CD8-positive, alpha-beta memory T cell (primary cell): ENCODE data around the gene DDX43. TPM values are rescaled to one million over a fixed set of nuclear protein-coding genes. Genes with fewer than 3 reads are reported as not detected.
"Not testable (repeated sequence)": the region's sequence is repeated elsewhere in the genome, so short reads cannot be mapped to it uniquely, and the experiment has no call there.

Source experiments
- CTCF ChIA-PET: fragments of 350-600 bp; sonication (Branson Sonifier 250); formaldehyde crosslinking; loops from one replicate; lab custom pipeline; 2021; ENCODE audit warnings: antibody characterized with exemption; lab: Charles Lee
- POLR2A ChIA-PET: fragments of 350-600 bp; sonication (Branson Sonifier 250); formaldehyde crosslinking; loops from one replicate; lab custom pipeline; 2021; ENCODE audit warnings: antibody characterized with exemption; lab: Charles Lee
- DNase-seq, 5 donors: peaks; one replicate each; pipeline versions ENCODE4 v3.0.0 to v3.0.0-alpha.2; 2020 to 2022; ENCODE audit warnings: mixed read lengths in 1 of 5
- H3K27ac ChIP-seq: one replicate; pipeline ENCODE4 v1.7.0; 2013; ENCODE audit warnings: low read depth, mild to moderate bottlenecking, low read length, moderate library complexity
- H3K27me3 ChIP-seq: 2 replicates; pipeline ENCODE4 v1.7.0; 2013; ENCODE audit warnings: low read length, mild to moderate bottlenecking; ENCODE audit not compliant: insufficient read depth, poor library complexity, severe bottlenecking
- H3K36me3 ChIP-seq: 2 replicates; pipeline ENCODE4 v1.7.0; 2013; ENCODE audit warnings: mild to moderate bottlenecking, low read length, moderate library complexity; ENCODE audit not compliant: insufficient read depth
- H3K4me1 ChIP-seq: 2 replicates; pipeline ENCODE4 v1.7.0; 2013; ENCODE audit warnings: mild to moderate bottlenecking, low read length, moderate library complexity; ENCODE audit not compliant: insufficient read depth
- H3K4me3 ChIP-seq: 2 replicates; pipeline ENCODE4 v1.7.0; 2013; ENCODE audit warnings: mild to moderate bottlenecking, low read length
- H3K9me3 ChIP-seq: 2 replicates; pipeline ENCODE4 v1.7.0; 2013; ENCODE audit warnings: mild to moderate bottlenecking, low read length
- H3K27ac Mint-ChIP-seq, 8 donors: one replicate each; pipeline ENCODE4 v1.8.0; 2020 to 2021; ENCODE audit warnings: mixed read lengths in 8 of 8, mild to moderate bottlenecking in 6 of 8, inconsistent platforms in 3 of 8, moderate library complexity in 3 of 8
- H3K27me3 Mint-ChIP-seq, 2 donors: one replicate each; pipeline ENCODE4 v1.8.0; 2020 to 2021; ENCODE audit warnings: mixed read lengths in 2 of 2, mild to moderate bottlenecking in 1 of 2, moderate library complexity in 1 of 2
- H3K36me3 Mint-ChIP-seq, 3 donors: one replicate each; pipeline ENCODE4 v1.8.0; 2020 to 2021; ENCODE audit warnings: mixed read lengths in 3 of 3, inconsistent platforms in 1 of 3, mild to moderate bottlenecking in 1 of 3
- H3K4me1 Mint-ChIP-seq, 3 donors: one replicate each; pipeline ENCODE4 v1.8.0; 2020 to 2021; ENCODE audit warnings: mixed read lengths in 3 of 3, inconsistent platforms in 1 of 3, mild to moderate bottlenecking in 1 of 3
- H3K4me3 Mint-ChIP-seq, 7 donors: one replicate each; pipeline ENCODE4 v1.8.0; 2020 to 2021; ENCODE audit warnings: mixed read lengths in 7 of 7, mild to moderate bottlenecking in 6 of 7, moderate library complexity in 4 of 7, inconsistent platforms in 2 of 7
- H3K9me3 Mint-ChIP-seq, 5 donors: one replicate each; pipeline ENCODE4 v1.8.0; 2020 to 2022; ENCODE audit warnings: mixed read lengths in 5 of 5, mild to moderate bottlenecking in 3 of 5, moderate library complexity in 2 of 5, inconsistent platforms in 1 of 5
- polyA plus RNA-seq: library from polyadenylated mRNA; unstranded; fragments of 300-500 nt; fragmentation: Illumina TruSeq; gene quantifications from one replicate; pipeline ENCODE4 v1.2.3, GENCODE V29; 2021
- total RNA-seq, 2 experiments: library from RNA; stranded (reverse); gene quantifications; one replicate each; pipeline ENCODE4 v1.2.3, GENCODE V29; 2021

Gene DDX43
- total and polyA plus RNA-seq, 3 experiments from 2014 or later: 0.71 to 1.6 (median 0.98) TPM

- Mint-ChIP-seq H3K9me3 (no peaks in the 10 kb centered on the region), H3K36me3 (no peaks in the 10 kb centered on the region), H3K27me3 (no peaks in the 10 kb centered on the region), H3K4me3 (peak overlapping the region in 2 of 7 donors; percentile 35 to 67), H3K27ac (peak overlapping the region in 7 of 8 donors; percentile 40 to 82 (median 68)), H3K4me1 (peaks cover 27 to 50% (median 36%) of the 10 kb centered on the region in 3 donors)
- H3K27ac ChIP-seq: no peak overlapping the region
- POLR2A ChIA-PET: no interaction called here
- H3K27me3 ChIP-seq: no peaks in the 10 kb centered on the region
- DNase-seq: no peak
- CTCF ChIA-PET: no interaction called here
- no peaks in the 10 kb centered on the region for H3K36me3 ChIP-seq
- H3K9me3 ChIP-seq: no peaks in the 10 kb centered on the region
- peaks cover 8% of the 10 kb centered on the region for H3K4me1 ChIP-seq
- H3K4me3 ChIP-seq: no peak overlapping the region
Observed at GRCh38 chr6:73391675-73392074, 3.0 kb upstream of the DDX43 start.

DNA sequence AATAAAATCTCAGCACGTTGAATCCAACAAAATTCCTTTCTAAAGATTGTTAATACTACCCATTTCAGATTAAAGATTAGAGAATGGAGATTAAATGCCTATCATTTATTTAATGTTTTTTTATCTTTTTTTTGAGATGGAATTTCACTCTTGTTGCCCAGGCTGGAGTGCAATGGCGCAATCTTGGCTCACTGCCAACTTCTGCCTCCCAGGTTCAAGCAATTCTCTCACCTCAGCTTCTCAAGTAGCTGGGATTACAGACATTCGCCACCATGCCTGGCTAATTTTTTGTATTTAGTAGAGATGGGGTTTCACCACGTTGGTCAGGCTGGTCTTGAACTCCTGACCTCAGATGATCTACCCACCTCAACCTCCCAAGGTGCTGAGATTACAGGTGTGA is 2.4 kb upstream of the DDX43 start:
- H3K36me3 Mint-ChIP-seq, POLR2A ChIA-PET, CTCF ChIA-PET, H3K36me3 ChIP-seq, H3K4me3 ChIP-seq, H3K27me3 ChIP-seq, H3K27me3 Mint-ChIP-seq, H3K9me3 ChIP-seq, H3K27ac ChIP-seq, H3K4me1 ChIP-seq, H3K9me3 Mint-ChIP-seq, DNase-seq: not testable (repeated sequence)
- H3K4me1 Mint-ChIP-seq: peaks cover 27 to 51% (median 36%) of the 10 kb centered on the region in 3 donors
- H3K4me3 Mint-ChIP-seq: peak overlapping the region in 1 of 7 donors; percentile 67
- peak overlapping the region in 1 of 8 donors; percentile 57 for H3K27ac Mint-ChIP-seq

- H3K4me1 Mint-ChIP-seq: peaks cover 27 to 50% (median 31%) of the 10 kb centered on the region in 3 donors
- CTCF ChIA-PET: no interaction called here
- peak overlapping the region in 3 of 8 donors; percentile 10 to 52 (median 19) for H3K27ac Mint-ChIP-seq
- H3K4me1 ChIP-seq: peaks cover 8% of the 10 kb centered on the region
- H3K36me3 Mint-ChIP-seq: no peaks in the 10 kb centered on the region
- H3K36me3 ChIP-seq: no peaks in the 10 kb centered on the region
- DNase-seq: no peak
- H3K4me3 ChIP-seq: no peak overlapping the region
- no peak overlapping the region for H3K27ac ChIP-seq
- H3K27me3 Mint-ChIP-seq: no peaks in the 10 kb centered on the region
- no peaks in the 10 kb centered on the region for H3K27me3 ChIP-seq
- H3K9me3 ChIP-seq: no peaks in the 10 kb centered on the region
- H3K9me3 Mint-ChIP-seq: no peaks in the 10 kb centered on the region
- peak overlapping the region in 1 of 7 donors; percentile 23 for H3K4me3 Mint-ChIP-seq
- POLR2A ChIA-PET: interaction anchor here (3.0 kb wide), 1 partner anchor 68 kb away, joined by 10 read pairs; the partner anchor contains the start of gene MTO1
Observed at GRCh38 chr6:73393278-73393677, 1.4 kb upstream of the DDX43 start.

- no peak overlapping the region for H3K27ac ChIP-seq
- no peak for DNase-seq
- no peaks in the 10 kb centered on the region for H3K9me3 Mint-ChIP-seq
- H3K4me1 Mint-ChIP-seq: peaks cover 12 to 31% (median 13%) of the 10 kb centered on the region in 3 donors
- POLR2A ChIA-PET: interaction anchor here (3.0 kb wide), 1 partner anchor 66 kb away, joined by 10 read pairs; the partner anchor contains the start of gene MTO1
- CTCF ChIA-PET: interaction anchor here (0.6 to 1.5 kb wide), 3 partner anchors 8 to 65 kb away, joined by 3 to 5 read pairs (median 4); partner anchors contain the start of gene MTO1
- no peaks in the 10 kb centered on the region for H3K4me1 ChIP-seq
- no peak overlapping the region for H3K4me3 ChIP-seq
- no peaks in the 10 kb centered on the region for H3K9me3 ChIP-seq
- H3K4me3 Mint-ChIP-seq: peak overlapping the region in 1 of 7 donors; percentile 44
- H3K27me3 Mint-ChIP-seq: no peaks in the 10 kb centered on the region
- H3K36me3 ChIP-seq: no peaks in the 10 kb centered on the region
- no peaks in the 10 kb centered on the region for H3K27me3 ChIP-seq
- H3K36me3 Mint-ChIP-seq: peaks cover 0 to 2% (median 0%) of the 10 kb centered on the region in 3 donors
- H3K27ac Mint-ChIP-seq: peak overlapping the region in 1 of 8 donors; percentile 28
Observed at GRCh38 chr6:73395875-73396274, 1.2 kb downstream of the DDX43 start.

DNA sequence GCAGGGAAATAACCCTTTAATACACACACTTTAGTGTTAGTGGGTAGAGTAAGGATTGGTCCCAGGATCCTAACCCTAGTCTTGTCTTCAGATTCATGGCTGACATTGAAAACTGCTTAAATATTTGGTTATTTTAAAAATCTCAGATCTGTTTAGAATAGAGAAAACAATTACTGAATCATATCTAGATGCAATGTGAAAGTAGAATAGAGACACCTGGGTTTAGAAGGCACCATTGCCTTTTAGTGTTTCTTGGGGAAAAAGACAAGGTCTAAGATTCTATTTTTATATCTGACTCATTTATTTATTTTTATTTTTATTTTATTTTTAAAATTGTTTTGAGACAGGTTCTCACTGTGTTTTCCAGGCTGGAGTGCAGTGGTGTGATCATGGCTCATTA is 6.0 kb downstream of the DDX43 start:
- Mint-ChIP-seq H3K9me3 (no peaks in the 10 kb centered on the region), H3K27ac (no peak overlapping the region), H3K27me3 (no peaks in the 10 kb centered on the region), H3K36me3 (peaks cover 0 to 6% (median 2%) of the 10 kb centered on the region in 3 donors), H3K4me3 (no peak overlapping the region), H3K4me1 (peaks cover 0 to 7% (median 0%) of the 10 kb centered on the region in 3 donors)
- no peak for DNase-seq
- ChIA-PET POLR2A (no interaction called here), CTCF (interaction anchor here (1.3 kb wide), 1 partner anchor 12 kb away, joined by 3 read pairs; no protein-coding TSS in a partner anchor)
- no peaks in the 10 kb centered on the region for H3K4me1 ChIP-seq
- H3K27me3 ChIP-seq: no peaks in the 10 kb centered on the region
- no peaks in the 10 kb centered on the region for H3K9me3 ChIP-seq
- no peaks in the 10 kb centered on the region for H3K36me3 ChIP-seq
- H3K4me3 ChIP-seq: no peak overlapping the region
- H3K27ac ChIP-seq: no peak overlapping the region

DNA sequence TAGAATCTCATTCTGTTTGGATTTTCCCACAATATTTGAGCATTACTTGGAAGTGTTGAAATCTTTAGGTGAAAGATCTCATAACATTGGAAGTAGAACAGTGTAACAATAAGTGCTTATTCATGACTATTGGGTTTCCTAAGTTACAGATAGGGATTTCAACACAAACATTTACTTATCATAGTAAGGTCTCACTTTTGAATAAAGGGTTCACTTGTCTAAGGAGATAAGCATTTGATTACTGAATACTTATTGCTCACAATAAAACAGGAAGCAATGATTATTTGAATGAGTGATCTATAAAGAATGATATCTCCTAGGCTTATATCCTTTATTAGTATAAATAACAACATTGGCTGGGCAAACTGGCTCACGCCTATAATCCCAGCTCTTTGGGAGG is 14.8 kb downstream of the DDX43 start:
- H3K4me1 Mint-ChIP-seq: no peaks in the 10 kb centered on the region

GRCh38 chr6:73413102-73413501 is 18.5 kb downstream of the DDX43 start:
- no peak overlapping the region for H3K4me3 ChIP-seq
- H3K9me3 ChIP-seq: no peaks in the 10 kb centered on the region
- H3K27ac Mint-ChIP-seq: no peak overlapping the region
- H3K4me1 ChIP-seq: no peaks in the 10 kb centered on the region
- CTCF ChIA-PET: no interaction called here
- H3K4me1 Mint-ChIP-seq: peaks cover under 1 to 11% (median 4%) of the 10 kb centered on the region in 3 donors
- no peak overlapping the region for H3K27ac ChIP-seq
- no peaks in the 10 kb centered on the region for H3K9me3 Mint-ChIP-seq
- no peaks in the 10 kb centered on the region for H3K27me3 ChIP-seq
- no peak overlapping the region for H3K4me3 Mint-ChIP-seq
- no peak for DNase-seq
- POLR2A ChIA-PET: no interaction called here
- H3K36me3 Mint-ChIP-seq: peaks cover 0 to 29% (median 12%) of the 10 kb centered on the region in 3 donors
- no peaks in the 10 kb centered on the region for H3K36me3 ChIP-seq
- H3K27me3 Mint-ChIP-seq: no peaks in the 10 kb centered on the region

More for the DNA sequence above, 14.8 kb downstream of the DDX43 start:
- Mint-ChIP-seq H3K36me3 (peaks cover 0 to 13% (median 6%) of the 10 kb centered on the region in 3 donors), H3K27me3 (no peaks in the 10 kb centered on the region), H3K4me3 (no peak overlapping the region), H3K27ac (no peak overlapping the region), H3K9me3 (no peaks in the 10 kb centered on the region)
- POLR2A ChIA-PET: no interaction called here
- no peak for DNase-seq
- H3K36me3 ChIP-seq: no peaks in the 10 kb centered on the region
- H3K27ac ChIP-seq: no peak overlapping the region
- H3K4me3 ChIP-seq: no peak overlapping the region
- no peaks in the 10 kb centered on the region for H3K4me1 ChIP-seq
- CTCF ChIA-PET: no interaction called here
- H3K27me3 ChIP-seq: no peaks in the 10 kb centered on the region
- no peaks in the 10 kb centered on the region for H3K9me3 ChIP-seq

DNA sequence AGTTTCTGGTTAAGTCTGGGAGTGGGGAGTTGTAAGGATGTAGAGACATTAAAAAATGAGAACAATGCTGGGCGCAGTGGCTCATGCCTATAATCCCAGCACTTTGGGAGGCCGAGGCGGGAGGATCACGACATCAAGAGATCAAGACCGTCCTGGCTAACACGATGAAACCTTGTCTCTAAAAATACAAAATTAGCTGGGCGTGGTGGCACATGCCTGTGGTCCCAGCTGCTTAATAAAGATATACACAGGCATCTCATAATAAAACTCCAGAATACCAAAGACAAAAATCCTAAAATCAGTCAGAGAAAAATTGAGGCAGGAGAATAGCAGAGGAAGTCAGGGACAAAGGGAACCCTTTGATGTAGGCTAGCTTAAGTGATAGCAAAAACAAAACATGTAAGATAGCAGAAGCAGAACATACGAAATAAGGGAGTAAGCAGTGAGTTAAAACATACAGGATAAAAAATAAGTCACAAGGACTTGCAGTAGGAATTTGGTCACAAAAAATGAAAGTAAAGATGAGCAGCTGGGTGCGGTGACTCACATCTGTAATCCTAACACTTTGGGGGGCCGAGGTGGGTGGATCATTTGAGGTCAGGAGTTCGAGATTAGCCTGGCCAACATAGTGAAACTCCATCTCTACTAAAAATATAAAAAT is 23.6 kb downstream of the DDX43 start:
- ChIA-PET POLR2A (no interaction called here), CTCF (no interaction called here)
- Mint-ChIP-seq H3K36me3 (peaks cover 0 to 33% (median 10%) of the 10 kb centered on the region in 3 donors), H3K27me3 (no peaks in the 10 kb centered on the region), H3K9me3 (no peaks in the 10 kb centered on the region), H3K4me3 (peak overlapping the region in 1 of 7 donors; percentile 4), H3K4me1 (peaks cover 22 to 35% (median 27%) of the 10 kb centered on the region in 3 donors), H3K27ac (peak overlapping the region; percentile 18 to 94 (median 81))
- H3K4me3 ChIP-seq: no peak overlapping the region
- no peak for DNase-seq
- H3K36me3 ChIP-seq: no peaks in the 10 kb centered on the region
- peaks cover 20% of the 10 kb centered on the region for H3K4me1 ChIP-seq
- no peaks in the 10 kb centered on the region for H3K9me3 ChIP-seq
- no peak overlapping the region for H3K27ac ChIP-seq
- H3K27me3 ChIP-seq: no peaks in the 10 kb centered on the region
